Peyer's patch (tissue), 4 donors: ENCODE measurements around the gene TTBK2. TPM values are rescaled to one million over a fixed set of nuclear protein-coding genes. Genes with fewer than 3 reads are reported as not detected.

Source experiments
- DNase-seq, 3 donors: peaks; one replicate each; pipeline ENCODE4 v3.0.0-alpha.2; 2017 to 2019
- H3K27ac ChIP-seq, 4 donors: fragments of 200-600 bp; sonication (generic); one replicate each; pipeline ENCODE4 v1.5.1; 2016 to 2019
- H3K27me3 ChIP-seq, 2 donors: fragments of 200-600 bp; sonication (generic); one replicate each; pipeline ENCODE4 v1.5.1; 2019
- H3K36me3 ChIP-seq, 3 donors: fragments of 200-600 bp; sonication (generic); one replicate each; pipeline ENCODE4 v1.5.1; 2016 to 2019
- H3K4me1 ChIP-seq, 4 donors: fragments of 200-600 bp; sonication (generic); one replicate each; pipeline ENCODE4 v1.5.1; 2016 to 2019
- H3K4me3 ChIP-seq, 4 donors: fragments of 200-600 bp; sonication (generic); 1 replicate in 3 of 4; 2 replicates in 1 of 4; pipeline ENCODE4 v1.5.1; 2016 to 2019; ENCODE audit warnings: mild to moderate bottlenecking in 1 of 4
- H3K9me3 ChIP-seq, 4 donors: fragments of 200-600 bp; sonication (generic); one replicate each; pipeline ENCODE4 v1.5.1; 2016 to 2019; ENCODE audit warnings: mild to moderate bottlenecking in 1 of 4
- POLR2A ChIP-seq, 2 donors: fragments of 450-650 bp; IDR thresholded peaks; one replicate each; pipeline ENCODE4 v1.5.1; 2017; ENCODE audit warnings: antibody characterized with exemption in 2 of 2, mild to moderate bottlenecking in 2 of 2, moderate library complexity in 2 of 2
- small RNA-seq, 2 donors: library from RNA; depleted of rRNA; stranded (forward); fragments of <200 nt; gene quantifications; one replicate each; pipeline ENCODE3, GENCODE V24; 2016
- total RNA-seq, 4 donors: library from RNA; depleted of rRNA; stranded (reverse); fragments of >200 nt; gene quantifications; one replicate each; pipeline ENCODE4 v1.1.0, GENCODE V29; 2016
- TF ChIP-seq, protein P1 (sequence below), 6 experiments: fragments of 450-650 bp in 4 of 6; fragments of 200-600 bp in 2 of 6; sonication (generic) in 1 of 6; IDR thresholded peaks; one replicate each; pipeline ENCODE4 v1.5.1; 2017 to 2019; ENCODE audit warnings: antibody characterized with exemption in 6 of 6, mild to moderate bottlenecking in 3 of 6, moderate library complexity in 1 of 6

Gene TTBK2
- total RNA-seq, 4 donors from 2014 or later: 4.7 to 21.5 (median 13.3) TPM

DNA sequence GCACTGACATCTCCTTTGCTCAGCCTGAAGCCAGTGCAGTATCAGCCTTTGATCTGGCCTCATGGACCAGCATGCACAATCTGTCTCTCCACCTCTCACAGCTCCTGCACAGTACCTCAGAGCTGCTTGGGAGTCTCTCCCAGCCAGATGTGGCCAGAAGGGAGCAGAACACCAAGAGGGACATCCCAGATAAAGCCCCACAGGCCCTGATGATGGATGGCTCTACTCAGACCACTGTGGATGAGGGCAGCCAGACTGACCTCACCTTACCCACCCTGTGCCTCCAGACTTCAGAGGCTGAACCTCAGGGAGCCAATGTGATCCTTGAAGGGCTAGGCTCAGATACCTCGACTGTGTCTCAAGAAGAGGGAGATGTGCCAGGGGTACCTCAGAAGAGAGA lies 228.0 kb downstream of the TTBK2 start:
- no peak for TF ChIP-seq POLR2A (IDR thresholded peaks at IDR 0.05)
- TF ChIP-seq, protein P1, sequence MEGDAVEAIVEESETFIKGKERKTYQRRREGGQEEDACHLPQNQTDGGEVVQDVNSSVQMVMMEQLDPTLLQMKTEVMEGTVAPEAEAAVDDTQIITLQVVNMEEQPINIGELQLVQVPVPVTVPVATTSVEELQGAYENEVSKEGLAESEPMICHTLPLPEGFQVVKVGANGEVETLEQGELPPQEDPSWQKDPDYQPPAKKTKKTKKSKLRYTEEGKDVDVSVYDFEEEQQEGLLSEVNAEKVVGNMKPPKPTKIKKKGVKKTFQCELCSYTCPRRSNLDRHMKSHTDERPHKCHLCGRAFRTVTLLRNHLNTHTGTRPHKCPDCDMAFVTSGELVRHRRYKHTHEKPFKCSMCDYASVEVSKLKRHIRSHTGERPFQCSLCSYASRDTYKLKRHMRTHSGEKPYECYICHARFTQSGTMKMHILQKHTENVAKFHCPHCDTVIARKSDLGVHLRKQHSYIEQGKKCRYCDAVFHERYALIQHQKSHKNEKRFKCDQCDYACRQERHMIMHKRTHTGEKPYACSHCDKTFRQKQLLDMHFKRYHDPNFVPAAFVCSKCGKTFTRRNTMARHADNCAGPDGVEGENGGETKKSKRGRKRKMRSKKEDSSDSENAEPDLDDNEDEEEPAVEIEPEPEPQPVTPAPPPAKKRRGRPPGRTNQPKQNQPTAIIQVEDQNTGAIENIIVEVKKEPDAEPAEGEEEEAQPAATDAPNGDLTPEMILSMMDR (IDR thresholded peaks at IDR 0.05): no peak

GRCh38 chr15:42691770-42692169 lies 228.8 kb downstream of the TTBK2 start:
- no peaks in the 10 kb centered on the region for H3K9me3 ChIP-seq
- H3K4me1 ChIP-seq: no peaks in the 10 kb centered on the region
- TF ChIP-seq POLR2A (IDR thresholded peaks at IDR 0.05): no peak
- TF ChIP-seq, protein P1 (IDR thresholded peaks at IDR 0.05): no peak
- no peaks in the 10 kb centered on the region for H3K27me3 ChIP-seq
- no peak overlapping the region for H3K27ac ChIP-seq
- H3K36me3 ChIP-seq: peaks cover 0 to 23% (median 0%) of the 10 kb centered on the region in 3 donors
- DNase-seq: no peak
- no peak overlapping the region for H3K4me3 ChIP-seq

More for the DNA sequence above, 228.0 kb downstream of the TTBK2 start:
- no peak overlapping the region for H3K4me3 ChIP-seq
- DNase-seq: no peak
- no peak overlapping the region for H3K27ac ChIP-seq
- H3K27me3 ChIP-seq: no peaks in the 10 kb centered on the region
- no peaks in the 10 kb centered on the region for H3K4me1 ChIP-seq
- H3K9me3 ChIP-seq: no peaks in the 10 kb centered on the region
- H3K36me3 ChIP-seq: peaks cover 0 to 23% (median 0%) of the 10 kb centered on the region in 3 donors

DNA sequence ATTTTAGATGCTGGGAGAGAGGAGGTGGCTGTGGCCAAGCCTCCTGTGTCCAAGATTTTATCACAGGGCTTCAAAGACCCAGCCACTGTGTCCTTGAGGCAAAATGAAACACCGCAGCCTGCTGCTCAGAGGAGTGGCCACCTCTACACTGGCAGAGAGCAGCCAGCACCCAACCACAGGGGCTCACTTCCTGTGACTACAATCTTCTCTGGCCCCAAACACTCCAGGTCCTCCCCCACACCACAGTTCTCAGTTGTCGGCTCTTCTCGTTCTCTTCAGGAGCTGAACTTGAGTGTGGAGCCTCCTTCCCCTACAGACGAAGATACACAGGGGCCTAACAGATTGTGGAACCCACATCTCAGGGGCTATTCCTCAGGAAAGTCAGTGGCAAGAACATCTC lies 229.3 kb downstream of the TTBK2 start:
- DNase-seq: no peak
- Histone ChIP-seq H3K36me3 (peaks cover 0 to 26% (median 0%) of the 10 kb centered on the region in 3 donors), H3K4me3 (no peak overlapping the region), H3K9me3 (no peaks in the 10 kb centered on the region), H3K4me1 (no peaks in the 10 kb centered on the region), H3K27ac (no peak overlapping the region), H3K27me3 (no peaks in the 10 kb centered on the region)
- TF ChIP-seq POLR2A (IDR thresholded peaks at IDR 0.05): no peak
- TF ChIP-seq, protein P1 (IDR thresholded peaks at IDR 0.05): no peak

Small RNAs within 50 kb of the gene (small RNA-seq; reads per million reads assigned to genes)
- 0 reads per million in 2 donors for gene KRT8P50

Other genes with a start within 250 kb of the TTBK2 start
- gene CDAN1, start 183.7 kb downstream of the TTBK2 start, total RNA-seq: 10 to 100 TPM in 3 of 4 donors, 1 to 10 TPM in 1; 9.1 to 16.5 (median 10.7) TPM
- gene UBR1, start 185.3 kb upstream of the TTBK2 start, total RNA-seq: 10 to 100 TPM; 23.8 to 56.9 (median 34.0) TPM
- gene TMEM62, start 212.8 kb upstream of the TTBK2 start, total RNA-seq: 10 to 100 TPM; 43.3 to 87.5 (median 57.0) TPM